ENCODE results near the gene CD180. TPM values are rescaled to one million over a fixed set of nuclear protein-coding genes. Genes with fewer than 3 reads are reported as not detected.
A peak's percentile ranks its signal among the peaks of the same experiment; 100 is the strongest.

Gene CD180
- total RNA-seq, 2 experiments from 2014 or later = 0.08 TPM; not detected in 1

DNA sequence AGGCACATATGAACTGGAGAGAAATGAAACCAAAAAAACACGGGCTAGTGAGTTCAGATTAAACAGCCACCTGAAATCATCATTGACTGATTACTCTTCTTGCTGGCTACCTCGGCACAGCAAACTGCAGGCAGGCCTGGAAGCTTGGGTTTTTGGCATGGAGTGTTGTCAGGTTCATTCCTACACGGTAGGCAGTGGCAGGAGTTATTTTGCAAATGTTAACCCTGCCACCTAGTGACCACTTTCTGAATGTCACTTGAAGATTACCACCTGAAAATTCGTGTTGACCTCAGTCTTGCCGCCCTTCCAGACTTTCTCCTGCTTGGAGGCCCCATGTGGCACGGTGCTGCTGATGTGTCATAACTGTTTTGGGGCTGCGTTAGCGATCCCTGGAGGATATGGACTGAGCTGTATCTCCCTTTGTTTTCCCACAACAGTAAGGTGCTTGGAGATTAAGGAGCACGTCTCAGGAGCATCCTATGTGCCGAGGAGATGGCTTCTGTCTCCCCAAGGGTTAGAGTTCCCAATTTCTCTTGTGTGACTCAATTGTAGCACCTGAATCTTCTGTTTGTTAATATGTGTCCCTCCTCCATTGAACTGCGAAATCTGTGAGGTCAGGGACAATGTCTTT, 12.7 kb upstream of the CD180 start:
- TF ChIP-seq, protein P1, sequence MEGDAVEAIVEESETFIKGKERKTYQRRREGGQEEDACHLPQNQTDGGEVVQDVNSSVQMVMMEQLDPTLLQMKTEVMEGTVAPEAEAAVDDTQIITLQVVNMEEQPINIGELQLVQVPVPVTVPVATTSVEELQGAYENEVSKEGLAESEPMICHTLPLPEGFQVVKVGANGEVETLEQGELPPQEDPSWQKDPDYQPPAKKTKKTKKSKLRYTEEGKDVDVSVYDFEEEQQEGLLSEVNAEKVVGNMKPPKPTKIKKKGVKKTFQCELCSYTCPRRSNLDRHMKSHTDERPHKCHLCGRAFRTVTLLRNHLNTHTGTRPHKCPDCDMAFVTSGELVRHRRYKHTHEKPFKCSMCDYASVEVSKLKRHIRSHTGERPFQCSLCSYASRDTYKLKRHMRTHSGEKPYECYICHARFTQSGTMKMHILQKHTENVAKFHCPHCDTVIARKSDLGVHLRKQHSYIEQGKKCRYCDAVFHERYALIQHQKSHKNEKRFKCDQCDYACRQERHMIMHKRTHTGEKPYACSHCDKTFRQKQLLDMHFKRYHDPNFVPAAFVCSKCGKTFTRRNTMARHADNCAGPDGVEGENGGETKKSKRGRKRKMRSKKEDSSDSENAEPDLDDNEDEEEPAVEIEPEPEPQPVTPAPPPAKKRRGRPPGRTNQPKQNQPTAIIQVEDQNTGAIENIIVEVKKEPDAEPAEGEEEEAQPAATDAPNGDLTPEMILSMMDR (IDR thresholded peaks at IDR 0.05) = peak; percentile 74
- peaks cover 61% of the 10 kb centered on the region for H3K4me1 Mint-ChIP-seq (ENCODE audit: low read depth)
- H3K27me3 ChIP-seq (ENCODE audit: control insufficient read depth in 1 of 2, insufficient read depth in 2 of 2, low read length in 2 of 2) = no peaks in the 10 kb centered on the region
- no peaks in the 10 kb centered on the region for H3K36me3 Mint-ChIP-seq (ENCODE audit: low read depth)
- no peaks in the 10 kb centered on the region for H3K27me3 Mint-ChIP-seq
- peak overlapping the region; percentile 78 for H3K27ac Mint-ChIP-seq
- H3K4me3 Mint-ChIP-seq = peak overlapping the region; percentile 35
- H3K27ac ChIP-seq (ENCODE audit: low read depth in 1 of 2, low read length in 2 of 2) = no peak overlapping the region
- H3K4me3 ChIP-seq (ENCODE audit: low read length) = no peak overlapping the region
- H3K36me3 ChIP-seq (ENCODE audit: insufficient read depth, low read length) = no peaks in the 10 kb centered on the region
- ATAC-seq (ENCODE audit: poor library complexity) = peak; percentile 41
- ChIA-PET POLR2A (interaction anchor here (0.7 to 8.2 kb wide), 3 partner anchors 12 to 53 kb away, joined by 3 to 275 read pairs (median 5); no protein-coding TSS in a partner anchor), CTCF (interaction anchor here (0.5 to 8.1 kb wide), 14 partner anchors 12 to 1063 kb away, joined by 3 to 74 read pairs (median 4); partner anchors contain the start of gene PIK3R1)
- H3K9me3 ChIP-seq (ENCODE audit: control insufficient read depth in 1 of 2, insufficient read depth in 1 of 2, low read length in 2 of 2) = no peaks in the 10 kb centered on the region
- peaks cover 52% of the 10 kb centered on the region for H3K4me1 ChIP-seq (ENCODE audit: insufficient read depth, low read length)
- no peaks in the 10 kb centered on the region for H3K9me3 Mint-ChIP-seq
- intact Hi-C loops (cut with DNase I, micrococcal nuclease) = loop anchor here (1.0 to 2.0 kb wide), 6 partner anchors 43 to 395 kb away; no protein-coding TSS in a partner anchor
- DNase-seq = peak; percentile 23 to 87 (median 50)

DNA sequence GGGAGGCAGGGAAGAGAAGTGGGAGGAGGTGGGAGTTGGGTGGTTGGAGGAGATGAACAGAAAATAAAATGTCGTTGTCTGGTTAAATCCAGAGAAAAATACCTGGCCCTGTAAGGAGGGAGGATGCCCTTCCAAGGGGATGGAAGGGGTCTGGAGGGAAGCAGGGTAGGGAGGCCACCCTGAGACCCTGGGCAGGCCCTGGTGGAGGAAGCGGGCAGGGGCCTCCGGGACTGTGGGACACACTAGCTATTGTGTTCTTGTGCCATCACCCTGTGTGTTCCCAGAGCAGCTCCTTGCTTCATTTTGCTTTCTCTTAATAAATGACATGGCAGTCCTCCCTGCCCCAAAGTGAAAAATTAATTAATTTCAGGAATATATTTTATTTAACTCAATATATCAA, 11.8 kb upstream of the CD180 start:
- intact Hi-C loops (cut with DNase I, micrococcal nuclease) = loop anchor here in 1 of 2 experiments (2.0 kb wide), 1 partner anchor 220 kb away; no protein-coding TSS in a partner anchor
- Mint-ChIP-seq H3K4me1 (ENCODE audit: low read depth) (peaks cover 64% of the 10 kb centered on the region), H3K27me3 (no peaks in the 10 kb centered on the region), H3K27ac (peak overlapping the region; percentile 90), H3K9me3 (no peaks in the 10 kb centered on the region), H3K36me3 (ENCODE audit: low read depth) (no peaks in the 10 kb centered on the region), H3K4me3 (no peak overlapping the region)
- no peaks in the 10 kb centered on the region for H3K27me3 ChIP-seq (ENCODE audit: control insufficient read depth in 1 of 2, insufficient read depth in 2 of 2, low read length in 2 of 2)
- H3K9me3 ChIP-seq (ENCODE audit: control insufficient read depth in 1 of 2, insufficient read depth in 1 of 2, low read length in 2 of 2) = no peaks in the 10 kb centered on the region
- no peak overlapping the region for H3K4me3 ChIP-seq (ENCODE audit: low read length)
- ATAC-seq (ENCODE audit: poor library complexity) (no peak), DNase-seq (no peak)
- POLR2A ChIA-PET = interaction anchor here (0.6 to 8.2 kb wide), 4 partner anchors 13 to 187 kb away, joined by 3 to 275 read pairs (median 6); no protein-coding TSS in a partner anchor
- TF ChIP-seq, protein P1 (IDR thresholded peaks at IDR 0.05) = no peak
- no peaks in the 10 kb centered on the region for H3K36me3 ChIP-seq (ENCODE audit: insufficient read depth, low read length)
- H3K27ac ChIP-seq (ENCODE audit: low read depth in 1 of 2, low read length in 2 of 2) = peak overlapping the region; percentile 9 to 42
- peaks cover 60% of the 10 kb centered on the region for H3K4me1 ChIP-seq (ENCODE audit: insufficient read depth, low read length)
- CTCF ChIA-PET = interaction anchor here (0.5 to 8.1 kb wide), 13 partner anchors 13 to 1064 kb away, joined by 3 to 74 read pairs (median 5); partner anchors contain the start of gene PIK3R1

- Histone ChIP-seq H3K27me3 (ENCODE audit: control insufficient read depth in 1 of 2, insufficient read depth in 2 of 2, low read length in 2 of 2) (no peaks in the 10 kb centered on the region), H3K9me3 (ENCODE audit: control insufficient read depth in 1 of 2, insufficient read depth in 1 of 2, low read length in 2 of 2) (no peaks in the 10 kb centered on the region), H3K27ac (ENCODE audit: low read depth in 1 of 2, low read length in 2 of 2) (peak overlapping the region; percentile 63), H3K36me3 (ENCODE audit: insufficient read depth, low read length) (no peaks in the 10 kb centered on the region), H3K4me3 (ENCODE audit: low read length) (no peak overlapping the region), H3K4me1 (ENCODE audit: insufficient read depth, low read length) (peaks cover 70% of the 10 kb centered on the region)
- Mint-ChIP-seq H3K27me3 (no peaks in the 10 kb centered on the region), H3K4me3 (peak overlapping the region; percentile 44), H3K27ac (peak overlapping the region; percentile 90), H3K36me3 (ENCODE audit: low read depth) (peaks cover 3% of the 10 kb centered on the region), H3K4me1 (ENCODE audit: low read depth) (peaks cover 79% of the 10 kb centered on the region), H3K9me3 (peaks cover 2% of the 10 kb centered on the region)
- ChIA-PET CTCF (interaction anchor here (0.7 to 8.1 kb wide), 8 partner anchors 9 to 1080 kb away, joined by 3 to 74 read pairs (median 4); no protein-coding TSS in a partner anchor), POLR2A (interaction anchor here (0.6 to 8.2 kb wide), 11 partner anchors 9 to 1049 kb away, joined by 3 to 275 read pairs (median 4); no protein-coding TSS in a partner anchor)
- intact Hi-C loops (cut with DNase I, micrococcal nuclease) = loop anchor here (1.0 to 2.0 kb wide), 2 partner anchors 41 to 202 kb away; no protein-coding TSS in a partner anchor
- TF ChIP-seq, protein P1 (IDR thresholded peaks at IDR 0.05) = no peak
- peak; percentile 86 for ATAC-seq (ENCODE audit: poor library complexity)
- peak; percentile 64 to 96 (median 78) for DNase-seq
These were observed 10.3 kb upstream of the CD180 start for GRCh38 chr5:67206929-67207328.

Data from CD4-positive, alpha-beta T cell (primary cell).